ENCODE results near the gene AHCYL2.

- TF ChIP-seq POLR2AphosphoS5 (IDR thresholded peaks at IDR 0.05; ENCODE audit: insufficient read depth, low read depth, low read length) (no peak), CTCF (IDR thresholded peaks at IDR 0.05; ENCODE audit: extremely low read depth in 1 of 2, insufficient read depth in 1 of 2, low read depth in 1 of 2, low read length in 2 of 2) (no peak), POLR2A (IDR thresholded peaks at IDR 0.05; ENCODE audit: low read depth, low read length) (no peak), JUN (IDR thresholded peaks at IDR 0.05; ENCODE audit: borderline replicate concordance, insufficient read depth, insufficient read length, low read depth) (no peak), EZH2 (IDR thresholded peaks at IDR 0.05; ENCODE audit: borderline replicate concordance, low read depth, low read length, severe bottlenecking) (no peak), MYC (IDR thresholded peaks at IDR 0.05; ENCODE audit: low read depth, low read length) (no peak)
Measured at GRCh38 chr7:129283936-129284335, 59.1 kb downstream of the AHCYL2 start.
